Right cardiac atrium (tissue), 5 donors: ENCODE data around the gene PCDHB10. TPM values are rescaled to one million over a fixed set of nuclear protein-coding genes. Genes with fewer than 3 reads are reported as not detected.
"Not testable (repeated sequence)": the region's sequence is repeated elsewhere in the genome, so short reads cannot be mapped to it uniquely, and the experiment has no call there.

Source experiments
- ATAC-seq, 2 donors: fragments of 200-7000 bp; cut with Tn5 transposase; one replicate each; pipeline versions ENCODE4 v1.8.0 to v1.9.1; 2020; ENCODE audit warnings: moderate library complexity in 2 of 2, mild to moderate bottlenecking in 1 of 2
- DNase-seq, 3 donors: peaks; one replicate each; pipeline ENCODE4 v3.0.0-alpha.2; 2020
- H3K27ac ChIP-seq: one replicate; pipeline ENCODE4 v1.5.1; 2013; ENCODE audit warnings: mild to moderate bottlenecking, low read length, control low read depth, moderate library complexity
- H3K27me3 ChIP-seq: one replicate; pipeline ENCODE4 v1.6.1; 2013; ENCODE audit not compliant: control insufficient read depth, insufficient read depth
- H3K4me1 ChIP-seq: one replicate; pipeline ENCODE4 v1.6.1; 2013; ENCODE audit warnings: low read length; ENCODE audit not compliant: control insufficient read depth, insufficient read depth
- H3K4me3 ChIP-seq: one replicate; pipeline ENCODE4 v1.5.1; 2013; ENCODE audit warnings: low read length, control low read depth
- H3K9me3 ChIP-seq: one replicate; pipeline ENCODE4 v1.6.1; 2013; ENCODE audit warnings: low read length; ENCODE audit not compliant: control insufficient read depth
- WGBS: extraction: QIAGEN DNeasy Blood & Tissue Kit; methylation state at CpG from one replicate; pipeline ENCODE4 v1.1.7; 2013; 5-methylcytosine and 5-hydroxymethylcytosine counted together
- intact Hi-C, 4 donors: fragments of 100-400 bp; cut with DNase I; formaldehyde crosslinking; loops; one replicate each; pipeline versions ENCODE4 v1.11.0 to v1.14.0; 2022 to 2023
- polyA plus RNA-seq: library from polyadenylated mRNA; stranded (reverse); fragments of 200-250 nt; gene quantifications from one replicate; pipeline ENCODE4 v1.2.3, GENCODE V29; 2013
- total RNA-seq, 4 donors: library from RNA; stranded (reverse); fragmentation: NEBNext Ultra II Directional; extraction: Animal tissue kit (Norgen Biotek cat#: 25700); gene quantifications; one replicate each; pipeline ENCODE4 v1.2.1, GENCODE V29; 2021
- donor health status: healthy with polysubstance abuse.
- donor health status: DM: no; HTN: yes; CAD: no.
- donor health status: DM: no; HTN: no; CAD: no.
- donor health status: DM: no; HTN: yes; CAD: no; lungs with severe emphysema.
- donor health status: DM: yes; HTN: yes; CAD: no.

The PCDHB10 gene
- total and polyA plus RNA-seq, 5 donors, result 1.00 to 2.0 (median 1.4) TPM

DNA sequence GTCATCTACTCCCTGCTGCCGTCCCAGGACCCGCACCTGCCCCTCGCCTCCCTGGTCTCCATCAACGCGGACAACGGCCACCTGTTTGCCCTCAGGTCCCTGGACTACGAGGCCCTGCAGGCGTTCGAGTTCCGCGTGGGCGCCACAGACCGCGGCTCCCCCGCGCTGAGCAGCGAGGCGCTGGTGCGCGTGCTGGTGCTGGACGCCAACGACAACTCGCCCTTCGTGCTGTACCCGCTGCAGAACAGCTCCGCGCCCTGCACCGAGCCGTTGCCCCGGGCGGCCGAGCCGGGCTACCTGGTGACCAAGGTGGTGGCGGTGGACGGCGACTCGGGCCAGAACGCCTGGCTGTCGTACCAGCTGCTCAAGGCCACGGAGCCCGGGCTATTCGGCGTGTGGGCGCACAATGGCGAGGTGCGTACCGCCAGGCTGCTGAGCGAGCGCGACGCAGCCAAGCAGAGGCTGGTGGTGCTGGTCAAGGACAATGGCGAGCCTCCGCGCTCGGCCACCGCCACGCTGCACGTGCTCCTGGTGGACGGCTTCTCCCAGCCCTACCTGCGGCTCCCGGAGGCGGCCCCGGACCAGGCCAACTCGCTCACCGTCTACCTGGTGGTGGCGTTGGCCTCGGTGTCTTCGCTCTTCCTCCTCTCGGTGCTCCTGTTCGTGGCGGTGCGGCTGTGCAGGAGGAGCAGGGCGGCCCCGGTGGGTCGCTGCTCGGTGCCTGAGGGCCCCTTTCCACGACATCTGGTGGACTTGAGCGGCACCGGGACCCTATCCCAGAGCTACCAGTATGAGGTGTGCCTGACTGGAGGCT is 17.7 kb upstream of the PCDHB10 start:
- not testable (repeated sequence) for ATAC-seq, H3K27ac ChIP-seq, H3K27me3 ChIP-seq, H3K4me1 ChIP-seq, H3K4me3 ChIP-seq, H3K9me3 ChIP-seq
- peak in 1 of 3 donors; percentile 32 for DNase-seq
- intact Hi-C loops, result loop anchor here in 1 of 4 donors (10.0 kb wide), 1 partner anchor 390 kb away; no protein-coding TSS in a partner anchor
- WGBS, result 41% methylated on average over 79 of the region's 79 CpGs

GRCh38 chr5:141175933-141176332 is 16.2 kb upstream of the PCDHB10 start:
- H3K9me3 ChIP-seq, result peaks cover 9% of the 10 kb centered on the region
- H3K27me3 ChIP-seq, result no peaks in the 10 kb centered on the region
- WGBS, result 59% methylated on average over 1 of the region's 1 CpG
- H3K4me3 ChIP-seq, result no peak overlapping the region
- H3K4me1 ChIP-seq, result no peaks in the 10 kb centered on the region
- ATAC-seq (no peak), DNase-seq (no peak)
- H3K27ac ChIP-seq, result no peak overlapping the region
- intact Hi-C loops, result loop anchor here in 1 of 4 donors (10.0 kb wide), 1 partner anchor 389 kb away; no protein-coding TSS in a partner anchor

DNA sequence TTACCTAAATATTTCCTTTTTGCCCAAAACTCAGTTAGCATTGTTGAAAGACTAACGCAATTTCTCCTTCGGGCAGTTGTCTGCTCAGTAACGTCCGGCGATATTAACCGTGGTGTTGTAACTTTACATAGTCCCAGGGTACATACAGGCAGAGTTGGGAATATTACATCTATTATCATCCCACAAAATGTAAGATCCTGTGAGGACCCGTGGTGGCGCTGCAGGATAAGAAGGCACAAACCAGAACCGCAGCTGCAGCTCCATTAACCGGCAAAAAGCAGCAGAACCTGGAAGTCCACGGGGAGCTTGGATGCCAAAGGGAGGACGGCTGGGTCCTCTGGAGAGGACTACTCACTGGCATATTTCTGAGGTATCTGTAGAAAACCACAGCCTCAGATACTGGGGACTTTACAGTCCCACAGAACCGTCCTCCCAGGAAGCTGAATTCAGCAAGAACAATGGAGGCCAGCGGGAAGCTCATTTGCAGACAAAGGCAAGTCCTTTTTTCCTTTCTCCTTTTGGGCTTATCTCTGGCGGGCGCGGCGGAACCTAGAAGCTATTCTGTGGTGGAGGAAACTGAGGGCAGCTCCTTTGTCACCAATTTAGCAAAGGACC is 14.5 kb upstream of the PCDHB10 start, which contains the start of gene PCDHB8:
PCDHB8 (plus strand) TSS at position 214 of the 615 bp plus-strand sequence; CDS start at position 459, 245 bp downstream.
- intact Hi-C loops, result loop anchor here in 1 of 4 donors (10.0 kb wide), 1 partner anchor 387 kb away; no protein-coding TSS in a partner anchor
- not testable (repeated sequence) for H3K27me3 ChIP-seq, H3K4me3 ChIP-seq, H3K27ac ChIP-seq, H3K4me1 ChIP-seq, DNase-seq
- H3K9me3 ChIP-seq, result peaks cover 11% of the 10 kb centered on the region
- peak in 1 of 2 donors; percentile 47 for ATAC-seq
- 24% methylated on average over 14 of the region's 18 CpGs for WGBS

- not testable (repeated sequence) for H3K4me1 ChIP-seq, H3K27ac ChIP-seq, ATAC-seq, H3K4me3 ChIP-seq, H3K9me3 ChIP-seq, H3K27me3 ChIP-seq
- WGBS, result 35% methylated on average over 35 of the region's 39 CpGs
- peak in 1 of 3 donors; percentile 48 for DNase-seq
- intact Hi-C loops, result loop anchor here in 1 of 4 donors (10.0 kb wide), 1 partner anchor 385 kb away; no protein-coding TSS in a partner anchor
Observed at GRCh38 chr5:141179371-141179770, 12.8 kb upstream of the PCDHB10 start.

- not testable (repeated sequence) for DNase-seq, H3K27ac ChIP-seq, H3K4me1 ChIP-seq, H3K27me3 ChIP-seq, ATAC-seq, H3K4me3 ChIP-seq
- intact Hi-C loops, result loop anchor here in 1 of 4 donors (10.0 kb wide), 1 partner anchor 385 kb away; no protein-coding TSS in a partner anchor
- 28% methylated on average over 30 of the region's 32 CpGs for WGBS
- peaks cover 11% of the 10 kb centered on the region for H3K9me3 ChIP-seq
Observed at GRCh38 chr5:141179876-141180275, 12.3 kb upstream of the PCDHB10 start.

- H3K27me3 ChIP-seq, result no peaks in the 10 kb centered on the region
- WGBS, result 40% methylated on average over 1 of the region's 1 CpG
- intact Hi-C loops, result no loop called here
Observed at GRCh38 chr5:141180313-141180712, 11.8 kb upstream of the PCDHB10 start.

GRCh38 chr5:141182248-141182647 is 9.9 kb upstream of the PCDHB10 start, which contains the start of gene PCDHB16:
Gene PCDHB16, plus strand, starts transcription at chr5:141182387. Its CDS starts 173 bp downstream, at chr5:141182560.
- WGBS, result 12% methylated on average over 13 of the region's 13 CpGs
- intact Hi-C loops, result no loop called here
- Histone ChIP-seq H3K4me1 (no peaks in the 10 kb centered on the region), H3K27me3 (no peaks in the 10 kb centered on the region), H3K9me3 (peaks cover 15% of the 10 kb centered on the region), H3K4me3 (peak within 1 kb of the TSS; percentile 43), H3K27ac (no peak within 1 kb of the TSS)
- ATAC-seq (no peak), DNase-seq (peak in 2 of 3 donors; percentile 60 to 66)

More at GRCh38 chr5:141180313-141180712, 11.8 kb upstream of the PCDHB10 start:
- Histone ChIP-seq H3K27ac (no peak overlapping the region), H3K9me3 (peaks cover 11% of the 10 kb centered on the region), H3K4me3 (no peak overlapping the region), H3K4me1 (no peaks in the 10 kb centered on the region)
- ATAC-seq (no peak), DNase-seq (no peak)

- H3K27me3 ChIP-seq, H3K4me3 ChIP-seq, ATAC-seq, intact Hi-C loops, H3K27ac ChIP-seq, DNase-seq, H3K4me1 ChIP-seq: not testable (repeated sequence)
- peaks cover 17% of the 10 kb centered on the region for H3K9me3 ChIP-seq
- 34% methylated on average over 43 of the region's 69 CpGs for WGBS
Observed at GRCh38 chr5:141184117-141184855, 7.9 kb upstream of the PCDHB10 start.

DNA sequence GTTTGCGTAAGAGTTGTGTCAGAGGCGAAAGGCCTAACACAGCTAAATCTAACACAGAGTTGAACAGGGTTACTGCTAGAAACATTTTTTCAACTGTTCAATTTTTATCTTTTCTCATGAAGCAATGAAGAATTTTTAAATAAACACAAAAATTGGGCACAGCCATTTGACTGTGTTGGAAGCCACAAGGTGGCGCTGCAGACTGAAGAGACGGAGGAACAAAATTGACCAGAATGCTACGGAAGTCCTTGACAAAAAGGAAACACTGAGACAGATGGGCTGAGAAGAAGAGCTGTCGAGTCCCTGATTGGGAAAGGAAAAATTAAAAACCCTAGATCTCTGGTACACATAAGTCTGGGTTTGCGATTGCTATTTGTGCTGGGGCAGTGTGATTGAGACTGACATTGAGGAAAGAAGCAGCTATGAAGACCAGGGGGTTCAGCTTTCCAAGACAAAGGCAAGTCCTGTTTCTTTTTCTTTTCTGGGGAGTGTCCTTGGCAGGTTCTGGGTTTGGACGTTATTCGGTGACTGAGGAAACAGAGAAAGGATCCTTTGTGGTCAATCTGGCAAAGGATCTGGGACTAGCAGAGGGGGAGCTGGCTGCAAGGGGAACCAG is 5.1 kb upstream of the PCDHB10 start, which contains the start of gene PCDHB9:
PCDHB9 (plus strand) TSS at position 265 of the 616 bp plus-strand sequence; CDS start at position 423, 158 bp downstream.
- DNase-seq (no peak), ATAC-seq (no peak)
- intact Hi-C loops, result no loop called here
- Histone ChIP-seq H3K9me3 (peaks cover 17% of the 10 kb centered on the region), H3K4me3 (peak within 1 kb of the TSS; percentile 6), H3K27me3 (no peaks in the 10 kb centered on the region), H3K4me1 (no peaks in the 10 kb centered on the region), H3K27ac (no peak within 1 kb of the TSS)
- WGBS, result 16% methylated on average over 9 of the region's 9 CpGs

GRCh38 chr5:141188682-141189081 is 3.5 kb upstream of the PCDHB10 start:
- DNase-seq, H3K27ac ChIP-seq, ATAC-seq, intact Hi-C loops, H3K4me1 ChIP-seq, H3K4me3 ChIP-seq, H3K27me3 ChIP-seq: not testable (repeated sequence)
- peaks cover 10% of the 10 kb centered on the region for H3K9me3 ChIP-seq
- 25% methylated on average over 32 of the region's 37 CpGs for WGBS
